ENCODE measurements around the gene PPARG. TPM values are rescaled to one million over a fixed set of nuclear protein-coding genes. Genes with fewer than 3 reads are reported as not detected.

PPARG gene
- polyA plus RNA-seq, 1 donor (not counting 4 experiments of a cell fraction or from before 2014, with no cell fraction given), result 3.1 TPM

GRCh38 chr3:12268049-12268735 is 20.7 kb upstream of the PPARG start:
- no peaks in the 10 kb centered on the region for H4K20me1 ChIP-seq (ENCODE audit: control insufficient read depth, extremely low read depth, insufficient read depth, low read length)
- no peak for FAIRE-seq
- TF ChIP-seq CTCF (optimal IDR thresholded peaks at IDR 0.05 in 1 of 3, IDR thresholded peaks at IDR 0.05 in 1 of 3, conservative IDR thresholded peaks at IDR 0.05 in 1 of 3; ENCODE audit: extremely low read depth in 1 of 3, insufficient read depth in 2 of 3, low read length in 3 of 3) (no peak), EZH2 (IDR thresholded peaks at IDR 0.05; ENCODE audit: low read length) (no peak)
- dilution Hi-C loops (cut with MboI; ENCODE audit: extremely low pct_ligation_motif_present, low sequenced_read_pairs), result no loop called here
- DNase-seq (ENCODE audit: low read depth, low spot score), result no peak
- H3K4me2 ChIP-seq (ENCODE audit: control insufficient read depth, extremely low read depth, insufficient read depth, low read depth, low read length), result no peak overlapping the region
- no peak overlapping the region for H2AFZ ChIP-seq (ENCODE audit: control insufficient read depth, low read length)
- H3K79me2 ChIP-seq (ENCODE audit: control insufficient read depth, insufficient read depth, low read length), result no peaks in the 10 kb centered on the region
- H3K4me3 ChIP-seq (ENCODE audit: control insufficient read depth in 2 of 3, extremely low read depth in 1 of 3, insufficient read depth in 2 of 3, low read depth in 1 of 3, low read length in 3 of 3), result no peak overlapping the region
- peaks cover under 1% of the 10 kb centered on the region for H3K4me1 ChIP-seq (ENCODE audit: control insufficient read depth, extremely low read depth, insufficient read depth, low read length)
- H3K9me1 ChIP-seq (ENCODE audit: control insufficient read depth, extremely low read depth, insufficient read depth, low read length), result no peaks in the 10 kb centered on the region
- no peaks in the 10 kb centered on the region for H3K9me3 ChIP-seq (ENCODE audit: control insufficient read depth, low read depth, low read length)
- H3K36me3 ChIP-seq (ENCODE audit: control insufficient read depth in 2 of 2, extremely low read depth in 1 of 2, insufficient read depth in 2 of 2, low read length in 2 of 2), result no peaks in the 10 kb centered on the region
- H3K27ac ChIP-seq (ENCODE audit: control insufficient read depth, insufficient read depth, low read length), result no peak overlapping the region
- no peaks in the 10 kb centered on the region for H3K27me3 ChIP-seq (ENCODE audit: control insufficient read depth, extremely low read depth, insufficient read depth, low read length)
- no peak overlapping the region for H3K9ac ChIP-seq (ENCODE audit: control insufficient read depth, extremely low read depth, insufficient read depth, low read length)

- dilution Hi-C loops (cut with MboI; ENCODE audit: extremely low pct_ligation_motif_present, low sequenced_read_pairs), result no loop called here
- Histone ChIP-seq H3K4me1 (ENCODE audit: control insufficient read depth, extremely low read depth, insufficient read depth, low read length) (no peaks in the 10 kb centered on the region), H3K27ac (ENCODE audit: control insufficient read depth, insufficient read depth, low read length) (no peak overlapping the region), H2AFZ (ENCODE audit: control insufficient read depth, low read length) (no peak overlapping the region), H3K36me3 (ENCODE audit: control insufficient read depth in 2 of 2, extremely low read depth in 1 of 2, insufficient read depth in 2 of 2, low read length in 2 of 2) (no peaks in the 10 kb centered on the region), H3K4me2 (ENCODE audit: control insufficient read depth, extremely low read depth, insufficient read depth, low read depth, low read length) (no peak overlapping the region), H3K9me1 (ENCODE audit: control insufficient read depth, extremely low read depth, insufficient read depth, low read length) (no peaks in the 10 kb centered on the region), H3K9ac (ENCODE audit: control insufficient read depth, extremely low read depth, insufficient read depth, low read length) (no peak overlapping the region), H3K4me3 (ENCODE audit: control insufficient read depth in 2 of 3, extremely low read depth in 1 of 3, insufficient read depth in 2 of 3, low read depth in 1 of 3, low read length in 3 of 3) (no peak overlapping the region), H3K9me3 (ENCODE audit: control insufficient read depth, low read depth, low read length) (no peaks in the 10 kb centered on the region), H3K27me3 (ENCODE audit: control insufficient read depth, extremely low read depth, insufficient read depth, low read length) (no peaks in the 10 kb centered on the region), H4K20me1 (ENCODE audit: control insufficient read depth, extremely low read depth, insufficient read depth, low read length) (no peaks in the 10 kb centered on the region), H3K79me2 (ENCODE audit: control insufficient read depth, insufficient read depth, low read length) (no peaks in the 10 kb centered on the region)
- DNase-seq (ENCODE audit: low read depth, low spot score) (no peak), FAIRE-seq (no peak)
- no peak for TF ChIP-seq EZH2 (IDR thresholded peaks at IDR 0.05; ENCODE audit: low read length)
- no peak for TF ChIP-seq CTCF (optimal IDR thresholded peaks at IDR 0.05 in 1 of 3, IDR thresholded peaks at IDR 0.05 in 1 of 3, conservative IDR thresholded peaks at IDR 0.05 in 1 of 3; ENCODE audit: extremely low read depth in 1 of 3, insufficient read depth in 2 of 3, low read length in 3 of 3)
Measured at GRCh38 chr3:12270976-12271375, 17.9 kb upstream of the PPARG start.
